HTR-8/SVneo (cell line): Measurements from ENCODE around the gene SLC17A5.

ENCODE experiments used
- DNase-seq: peaks from one replicate; pipeline ENCODE4 v3.0.0; 2011; ENCODE audit warnings: low spot score, mixed read lengths; ENCODE audit not compliant: insufficient read length
- FAIRE-seq: peaks from 2 replicates; lab custom pipeline; 2011; peaks lifted over from hg19 to GRCh38; lab: Jason Lieb, UNC

Gene SLC17A5

GRCh38 chr6:73667798-73668197 lies 14.0 kb upstream of the SLC17A5 start:
- no peak for DNase-seq
- FAIRE-seq, result no peak

GRCh38 chr6:73666393-73666792 lies 12.6 kb upstream of the SLC17A5 start:
- FAIRE-seq (no peak), DNase-seq (no peak)

GRCh38 chr6:73665686-73666319 lies 12.0 kb upstream of the SLC17A5 start:
- no peak for FAIRE-seq

GRCh38 chr6:73664701-73665100 lies 10.9 kb upstream of the SLC17A5 start:
- peak; percentile 40 for FAIRE-seq
- no peak for DNase-seq

More at GRCh38 chr6:73665686-73666319, 12.0 kb upstream of the SLC17A5 start:
- DNase-seq, result no peak

GRCh38 chr6:73657201-73657600 lies 3.4 kb upstream of the SLC17A5 start:
- no peak for DNase-seq
- FAIRE-seq, result no peak

GRCh38 chr6:73656531-73657145 lies 2.8 kb upstream of the SLC17A5 start:
- no peak for FAIRE-seq
- DNase-seq, result no peak

GRCh38 chr6:73655341-73655917 lies 1.6 kb upstream of the SLC17A5 start:
- no peak for DNase-seq
- FAIRE-seq, result no peak

GRCh38 chr6:73652637-73653570 lies 888 bp downstream of the SLC17A5 start:
- FAIRE-seq, result peak; percentile 49

GRCh38 chr6:73649783-73650182 lies 4.0 kb downstream of the SLC17A5 start:
- FAIRE-seq, result no peak
- DNase-seq, result no peak

More at GRCh38 chr6:73652637-73653570, 888 bp downstream of the SLC17A5 start:
- peak; percentile 56 for DNase-seq

GRCh38 chr6:73648166-73648565 lies 5.6 kb downstream of the SLC17A5 start:
- no peak for FAIRE-seq
- no peak for DNase-seq

GRCh38 chr6:73644941-73645591 lies 8.7 kb downstream of the SLC17A5 start:
- FAIRE-seq (no peak), DNase-seq (no peak)

GRCh38 chr6:73644030-73644429 lies 9.8 kb downstream of the SLC17A5 start:
- FAIRE-seq (no peak), DNase-seq (no peak)

GRCh38 chr6:73642530-73642929 lies 11.3 kb downstream of the SLC17A5 start:
- DNase-seq (no peak), FAIRE-seq (no peak)

GRCh38 chr6:73640179-73640750 lies 13.5 kb downstream of the SLC17A5 start:
- no peak for FAIRE-seq

GRCh38 chr6:73639040-73639439 lies 14.8 kb downstream of the SLC17A5 start:
- DNase-seq (no peak), FAIRE-seq (no peak)

More at GRCh38 chr6:73640179-73640750, 13.5 kb downstream of the SLC17A5 start:
- no peak for DNase-seq

- DNase-seq, result no peak
- FAIRE-seq, result no peak
Measured at GRCh38 chr6:73637404-73637803, 16.4 kb downstream of the SLC17A5 start.

GRCh38 chr6:73636048-73636447 lies 17.7 kb downstream of the SLC17A5 start:
- DNase-seq (no peak), FAIRE-seq (no peak)

- no peak for DNase-seq
- FAIRE-seq, result no peak
Measured at GRCh38 chr6:73632346-73632745, 21.4 kb downstream of the SLC17A5 start.

- FAIRE-seq, result no peak
- DNase-seq, result no peak
Measured at GRCh38 chr6:73631849-73632248, 21.9 kb downstream of the SLC17A5 start.

GRCh38 chr6:73630401-73630800 lies 23.4 kb downstream of the SLC17A5 start:
- no peak for FAIRE-seq
- DNase-seq, result no peak
